Osteoblast (primary cell): ENCODE data around the gene EMP1. TPM values are rescaled to one million over a fixed set of nuclear protein-coding genes. Genes with fewer than 3 reads are reported as not detected.

Experiments used
- DNase-seq: peaks from one replicate; pipeline ENCODE4 v3.0.0; 2011; ENCODE audit warnings: low spot score, mixed read lengths; ENCODE audit not compliant: insufficient read length; ENCODE audit errors: missing footprints
- H2AFZ ChIP-seq: 2 replicates; pipeline ENCODE4 v1.6.0; 2011; ENCODE audit warnings: mild to moderate bottlenecking, low read length
- H3K27ac ChIP-seq: 2 replicates; pipeline ENCODE4 v1.5.1; 2011; ENCODE audit warnings: mild to moderate bottlenecking, low read depth, low read length, moderate library complexity
- H3K27me3 ChIP-seq: 2 replicates; pipeline ENCODE4 v1.6.0; 2012; ENCODE audit warnings: mild to moderate bottlenecking, control low read depth, inconsistent platforms, low read length, moderate library complexity; ENCODE audit not compliant: insufficient read depth
- H3K36me3 ChIP-seq: 2 replicates; pipeline ENCODE4 v1.5.1; 2011; ENCODE audit warnings: mild to moderate bottlenecking, low read length, control low read depth, moderate library complexity; ENCODE audit not compliant: insufficient read depth
- H3K4me1 ChIP-seq: 2 replicates; pipeline ENCODE4 v1.5.1; 2011; ENCODE audit warnings: mild to moderate bottlenecking, low read length, control low read depth, moderate library complexity; ENCODE audit not compliant: insufficient read depth
- H3K4me2 ChIP-seq: 2 replicates; pipeline ENCODE4 v1.6.0; 2011; ENCODE audit warnings: mild to moderate bottlenecking, low read length; ENCODE audit not compliant: insufficient read depth
- H3K4me3 ChIP-seq: fragments of 200-600 bp; sonication (generic); 3 replicates; pipeline ENCODE4 v1.5.1; 2012; ENCODE audit warnings: mild to moderate bottlenecking, low read length, inconsistent platforms; ENCODE audit not compliant: insufficient read depth
- H3K79me2 ChIP-seq: 2 replicates; pipeline ENCODE4 v1.6.0; 2012; ENCODE audit warnings: mild to moderate bottlenecking, low read length, control low read depth, inconsistent platforms; ENCODE audit not compliant: insufficient read depth
- H3K9me3 ChIP-seq: 2 replicates; pipeline ENCODE4 v1.5.1; 2011; ENCODE audit warnings: low read depth, low read length, control low read depth
- H4K20me1 ChIP-seq: 2 replicates; pipeline ENCODE4 v1.6.0; 2012; ENCODE audit warnings: mild to moderate bottlenecking, low read length, control low read depth; ENCODE audit not compliant: insufficient read depth
- total RNA-seq: library from RNA; depleted of rRNA; stranded (reverse); fragments of >200 nt; gene quantifications from 2 replicates; pipeline ENCODE4 v1.2.3, GENCODE V29; 2012
- TF ChIP-seq, protein P1 (sequence below): IDR thresholded peaks from 2 replicates; pipeline ENCODE4 v1.5.1; 2011; ENCODE audit warnings: mild to moderate bottlenecking, low read depth, low read length, moderate library complexity; ENCODE audit errors: extremely low read depth

Gene EMP1
- total RNA-seq, 1 donor = 106 TPM

DNA sequence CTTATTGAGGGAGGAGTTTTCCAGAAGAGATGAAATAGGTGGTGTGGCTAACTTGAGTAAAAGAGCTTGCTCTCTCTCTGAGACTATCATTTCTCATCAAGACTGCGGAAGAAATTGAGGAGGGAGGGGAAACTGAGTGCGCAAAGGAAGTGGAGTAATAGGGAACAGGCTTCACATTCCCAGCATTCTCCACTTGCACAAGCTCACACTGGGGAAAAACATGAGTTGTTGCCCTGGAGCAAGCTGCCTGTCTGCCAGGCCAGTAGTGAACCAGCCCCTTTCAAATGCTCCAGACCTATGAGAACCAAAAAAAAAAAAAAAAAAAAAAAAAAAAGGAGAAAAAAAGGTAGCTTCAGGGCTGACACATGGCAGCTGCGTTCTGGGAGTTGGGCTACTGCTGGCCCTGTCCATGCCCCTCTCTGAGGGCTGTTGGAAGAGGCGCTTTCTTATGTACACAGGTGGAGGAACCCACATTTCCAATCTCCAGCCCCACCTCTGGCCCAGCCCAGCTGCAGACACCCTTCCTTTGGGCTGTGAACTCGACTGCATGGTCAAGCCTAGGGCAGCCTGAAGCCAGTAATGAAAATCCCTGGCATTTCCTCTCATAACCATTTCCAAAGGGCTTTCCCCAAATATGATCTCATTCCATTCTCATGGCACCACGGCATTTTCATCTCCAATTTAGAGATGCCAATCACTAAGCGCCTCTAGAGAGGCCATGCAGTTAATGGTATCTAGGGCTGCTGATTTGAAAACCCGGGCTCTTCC is 32.5 kb upstream of the EMP1 start:
- H4K20me1 ChIP-seq = no peaks in the 10 kb centered on the region
- H3K4me1 ChIP-seq = peaks cover 9% of the 10 kb centered on the region
- no peak overlapping the region for H3K27ac ChIP-seq
- no peak overlapping the region for H2AFZ ChIP-seq
- TF ChIP-seq, protein P1, sequence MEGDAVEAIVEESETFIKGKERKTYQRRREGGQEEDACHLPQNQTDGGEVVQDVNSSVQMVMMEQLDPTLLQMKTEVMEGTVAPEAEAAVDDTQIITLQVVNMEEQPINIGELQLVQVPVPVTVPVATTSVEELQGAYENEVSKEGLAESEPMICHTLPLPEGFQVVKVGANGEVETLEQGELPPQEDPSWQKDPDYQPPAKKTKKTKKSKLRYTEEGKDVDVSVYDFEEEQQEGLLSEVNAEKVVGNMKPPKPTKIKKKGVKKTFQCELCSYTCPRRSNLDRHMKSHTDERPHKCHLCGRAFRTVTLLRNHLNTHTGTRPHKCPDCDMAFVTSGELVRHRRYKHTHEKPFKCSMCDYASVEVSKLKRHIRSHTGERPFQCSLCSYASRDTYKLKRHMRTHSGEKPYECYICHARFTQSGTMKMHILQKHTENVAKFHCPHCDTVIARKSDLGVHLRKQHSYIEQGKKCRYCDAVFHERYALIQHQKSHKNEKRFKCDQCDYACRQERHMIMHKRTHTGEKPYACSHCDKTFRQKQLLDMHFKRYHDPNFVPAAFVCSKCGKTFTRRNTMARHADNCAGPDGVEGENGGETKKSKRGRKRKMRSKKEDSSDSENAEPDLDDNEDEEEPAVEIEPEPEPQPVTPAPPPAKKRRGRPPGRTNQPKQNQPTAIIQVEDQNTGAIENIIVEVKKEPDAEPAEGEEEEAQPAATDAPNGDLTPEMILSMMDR = no peak
- H3K9me3 ChIP-seq = no peaks in the 10 kb centered on the region
- H3K36me3 ChIP-seq = no peaks in the 10 kb centered on the region
- DNase-seq = no peak
- no peak overlapping the region for H3K4me2 ChIP-seq
- H3K27me3 ChIP-seq = no peaks in the 10 kb centered on the region
- H3K4me3 ChIP-seq = no peak overlapping the region
- no peaks in the 10 kb centered on the region for H3K79me2 ChIP-seq

DNA sequence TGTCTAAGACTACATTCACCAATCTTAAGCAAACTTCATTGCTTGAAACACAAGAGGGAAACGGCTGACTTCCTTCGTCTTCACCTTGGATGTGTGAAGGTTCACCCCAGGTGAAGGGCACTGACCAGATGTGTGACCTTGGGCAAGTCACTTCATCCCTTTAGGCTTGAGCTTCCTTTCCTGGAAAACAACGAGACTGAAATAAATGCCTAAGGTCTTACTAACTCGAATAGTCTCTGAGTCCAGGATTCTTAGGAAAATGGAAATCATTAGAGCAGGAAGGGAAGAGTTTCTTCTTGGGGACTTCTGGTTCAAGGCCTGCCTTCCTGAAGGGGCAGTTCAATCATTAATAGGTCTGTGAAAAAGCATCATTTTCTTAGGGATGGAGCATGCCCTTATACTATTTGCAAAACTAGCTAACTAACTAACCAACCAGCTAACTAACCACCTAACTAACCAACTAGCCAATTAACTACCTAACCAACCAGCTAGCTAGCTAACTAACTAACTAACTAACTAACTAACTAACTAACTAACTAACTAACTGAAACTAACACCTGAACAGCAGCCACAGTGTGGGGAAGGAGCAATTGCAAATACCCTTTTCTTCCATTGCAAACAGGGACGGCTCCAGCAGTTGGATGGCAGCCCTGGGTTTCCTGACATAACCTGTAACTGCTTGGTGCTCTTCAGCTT is 31.5 kb upstream of the EMP1 start:
- Histone ChIP-seq H2AFZ (no peak overlapping the region), H3K4me3 (no peak overlapping the region), H4K20me1 (no peaks in the 10 kb centered on the region), H3K36me3 (no peaks in the 10 kb centered on the region), H3K4me1 (peaks cover 9% of the 10 kb centered on the region), H3K4me2 (peak overlapping the region; percentile 19), H3K79me2 (no peaks in the 10 kb centered on the region), H3K9me3 (no peaks in the 10 kb centered on the region), H3K27ac (peak overlapping the region; percentile 47), H3K27me3 (no peaks in the 10 kb centered on the region)
- DNase-seq = no peak
- TF ChIP-seq, protein P1 = no peak

DNA sequence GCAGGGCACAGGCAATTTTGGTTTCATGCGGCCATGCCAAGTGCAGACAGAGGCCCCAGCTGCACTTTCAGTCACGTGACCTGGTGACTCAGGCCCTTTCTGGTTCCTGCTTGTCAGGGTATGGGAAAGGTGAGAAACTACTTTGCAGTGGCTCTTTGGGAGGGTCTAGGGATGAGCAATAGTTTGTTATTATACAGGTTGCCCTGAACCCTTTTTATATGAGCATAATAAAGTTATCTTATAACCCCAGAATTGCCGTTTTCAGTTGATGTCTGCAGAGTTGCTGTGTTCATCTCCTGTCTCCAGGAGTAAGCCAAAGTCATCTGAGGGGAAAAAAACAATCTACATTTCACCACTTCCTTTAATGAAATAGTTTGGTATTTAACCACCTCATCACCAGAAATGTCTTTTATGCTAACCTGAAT is 30.9 kb upstream of the EMP1 start:
- peak; percentile 68 for DNase-seq
- Histone ChIP-seq H3K9me3 (no peaks in the 10 kb centered on the region), H3K79me2 (no peaks in the 10 kb centered on the region), H3K4me2 (peak overlapping the region; percentile 19), H4K20me1 (no peaks in the 10 kb centered on the region), H3K36me3 (no peaks in the 10 kb centered on the region), H3K4me3 (no peak overlapping the region), H3K27me3 (no peaks in the 10 kb centered on the region), H3K4me1 (peaks cover 9% of the 10 kb centered on the region), H2AFZ (no peak overlapping the region), H3K27ac (peak overlapping the region; percentile 47)
- TF ChIP-seq, protein P1 = no peak

DNA sequence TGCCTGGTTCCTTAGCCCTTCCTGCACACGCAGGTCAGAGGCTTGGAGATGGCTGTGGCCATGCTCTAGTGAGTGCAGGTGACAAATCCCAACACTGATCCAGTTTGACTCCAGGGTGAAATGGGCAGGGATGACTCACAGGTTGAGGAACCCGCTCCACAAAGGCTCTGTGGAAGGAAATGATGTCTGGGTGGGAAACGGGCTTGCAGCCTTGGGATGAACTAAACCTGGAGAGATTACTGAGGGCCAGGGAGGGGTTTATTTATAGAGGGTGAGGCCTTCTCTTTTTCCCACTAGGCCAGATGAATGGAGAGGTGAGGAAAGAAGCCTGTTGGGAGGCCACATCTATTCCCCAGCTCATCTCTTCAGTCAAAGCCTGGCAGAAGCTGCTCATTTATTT is 29.3 kb upstream of the EMP1 start:
- TF ChIP-seq, protein P1 = no peak
- Histone ChIP-seq H4K20me1 (no peaks in the 10 kb centered on the region), H3K9me3 (no peaks in the 10 kb centered on the region), H3K4me3 (no peak overlapping the region), H3K4me2 (no peak overlapping the region), H3K27me3 (no peaks in the 10 kb centered on the region), H3K79me2 (no peaks in the 10 kb centered on the region), H2AFZ (no peak overlapping the region), H3K4me1 (peaks cover 24% of the 10 kb centered on the region), H3K27ac (no peak overlapping the region), H3K36me3 (no peaks in the 10 kb centered on the region)
- DNase-seq = no peak
